ENCODE measurements around the gene ERVV-1.
"Not testable (repeated sequence)": the region's sequence is repeated elsewhere in the genome, so short reads cannot be mapped to it uniquely, and the experiment has no call there.

Gene ERVV-1

GRCh38 chr19:53019684-53020083 lies 6.0 kb downstream of the ERVV-1 start:
- DNase-seq (ENCODE audit: low read depth in 3 of 3, low spot score in 1 of 3): no peak

GRCh38 chr19:53028306-53028705 lies 14.6 kb downstream of the ERVV-1 start:
- DNase-seq (ENCODE audit: low read depth in 3 of 3, low spot score in 1 of 3): not testable (repeated sequence)

GRCh38 chr19:53034054-53034453 lies 20.3 kb downstream of the ERVV-1 start:
- no peak for DNase-seq (ENCODE audit: low read depth in 3 of 3, low spot score in 1 of 3)

- DNase-seq (ENCODE audit: low read depth in 3 of 3, low spot score in 1 of 3): no peak
These were observed 21.4 kb downstream of the ERVV-1 start for GRCh38 chr19:53034948-53035675.

GRCh38 chr19:53037101-53038097 lies 23.7 kb downstream of the ERVV-1 start:
- DNase-seq (ENCODE audit: low read depth in 3 of 3, low spot score in 1 of 3): no peak

GRCh38 chr19:53041366-53041765 lies 27.6 kb downstream of the ERVV-1 start:
- no peak for DNase-seq (ENCODE audit: low read depth in 3 of 3, low spot score in 1 of 3)

- no peak for DNase-seq (ENCODE audit: low read depth in 3 of 3, low spot score in 1 of 3)
These were observed 31.8 kb downstream of the ERVV-1 start for GRCh38 chr19:53045536-53045935.

GRCh38 chr19:53047379-53047778 lies 33.7 kb downstream of the ERVV-1 start:
- DNase-seq (ENCODE audit: low read depth in 3 of 3, low spot score in 1 of 3): no peak

- no peak for DNase-seq (ENCODE audit: low read depth in 3 of 3, low spot score in 1 of 3)
These were observed 41.4 kb downstream of the ERVV-1 start for GRCh38 chr19:53055117-53055516.

- no peak for DNase-seq (ENCODE audit: low read depth in 3 of 3, low spot score in 1 of 3)
These were observed 44.3 kb downstream of the ERVV-1 start for GRCh38 chr19:53057904-53058580.
